ENCODE results near the gene REEP1. TPM values are rescaled to one million over a fixed set of nuclear protein-coding genes. Genes with fewer than 3 reads are reported as not detected.

REEP1 gene
- total and polyA plus RNA-seq, 2 of the 13 experiments (the other 11 are each of a cell fraction or from before 2014, with no cell fraction given): 0.27 TPM; not detected in 1

DNA sequence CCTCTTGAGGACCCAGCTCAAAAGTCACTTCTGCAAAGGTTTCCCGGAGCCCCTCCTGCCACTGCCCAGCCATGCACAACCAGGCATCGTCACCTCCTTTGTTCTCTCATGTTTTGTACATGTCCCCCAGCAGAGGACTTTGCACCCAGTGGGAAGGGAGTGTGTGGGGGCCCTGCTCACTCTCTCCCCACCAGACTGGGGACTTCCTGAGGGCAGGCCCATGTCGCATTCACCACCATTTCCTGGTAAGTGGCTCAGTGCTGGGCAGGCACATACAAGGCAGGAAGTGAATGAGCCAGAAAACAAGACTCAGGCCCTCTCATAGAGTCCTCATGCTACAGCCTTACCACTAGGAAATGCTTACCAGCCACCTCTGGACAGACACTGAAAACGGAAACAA is 119.3 kb downstream of the REEP1 start:
- intact Hi-C loops (cut with micrococcal nuclease; ENCODE audit: unreplicated experiment): no loop called here
- no peaks in the 10 kb centered on the region for H4K20me1 ChIP-seq (ENCODE audit: insufficient read depth, low read length)
- no peaks in the 10 kb centered on the region for H3K27me3 ChIP-seq (ENCODE audit: control insufficient read depth in 1 of 2, insufficient read depth in 2 of 2, low read length in 2 of 2)
- H3K9ac ChIP-seq (ENCODE audit: insufficient read depth, low read depth, low read length): no peak overlapping the region
- no peak overlapping the region for H3K4me3 ChIP-seq (replicated peaks in 1 of 3; ENCODE audit: insufficient read depth in 1 of 3, low read depth in 2 of 3, low read length in 3 of 3)
- WGBS (ENCODE audit: low lambda C conversion rate): 44% methylated on average over 4 of the region's 4 CpGs
- H3K9me3 ChIP-seq (ENCODE audit: low read length): no peaks in the 10 kb centered on the region
- H3K4me1 ChIP-seq (ENCODE audit: insufficient read depth, low read length): peaks cover 72% of the 10 kb centered on the region
- in situ Hi-C loops (cut with HindIII; ENCODE audit: extremely low pct_ligation_motif_present, low pct_unique_long_range_greater_than_20kb): no loop called here
- peak; percentile 30 for DNase-seq (ENCODE audit: low spot score)
- ChIA-PET CTCF (ENCODE audit: low intra/inter-chr PET ratio, low total read pairs) (no interaction called here), POLR2A (no interaction called here)
- peaks cover 2 to 14% of the 10 kb centered on the region in 2 experiments; a peak in 4 of 5 replicates for H3K36me3 ChIP-seq (replicated peaks in 1 of 2; ENCODE audit: control insufficient read depth in 1 of 2, insufficient read depth in 2 of 2, low read length in 2 of 2)
- FAIRE-seq: no peak
- peak overlapping the region; percentile 15; the same call in 1 of the 2 replicates for H3K4me2 ChIP-seq (ENCODE audit: low read depth, low read length)
- no TSS peak for BruUV-seq (replicated peaks)
- ATAC-seq: peak; percentile 55
- H3K27ac ChIP-seq (ENCODE audit: extremely low read length, insufficient read depth, low read length): no peak overlapping the region
- no peak overlapping the region for H2AFZ ChIP-seq (ENCODE audit: low read length)
- no peaks in the 10 kb centered on the region for H3K79me2 ChIP-seq (ENCODE audit: insufficient read depth, low read length)
- TF ChIP-seq, protein P1, sequence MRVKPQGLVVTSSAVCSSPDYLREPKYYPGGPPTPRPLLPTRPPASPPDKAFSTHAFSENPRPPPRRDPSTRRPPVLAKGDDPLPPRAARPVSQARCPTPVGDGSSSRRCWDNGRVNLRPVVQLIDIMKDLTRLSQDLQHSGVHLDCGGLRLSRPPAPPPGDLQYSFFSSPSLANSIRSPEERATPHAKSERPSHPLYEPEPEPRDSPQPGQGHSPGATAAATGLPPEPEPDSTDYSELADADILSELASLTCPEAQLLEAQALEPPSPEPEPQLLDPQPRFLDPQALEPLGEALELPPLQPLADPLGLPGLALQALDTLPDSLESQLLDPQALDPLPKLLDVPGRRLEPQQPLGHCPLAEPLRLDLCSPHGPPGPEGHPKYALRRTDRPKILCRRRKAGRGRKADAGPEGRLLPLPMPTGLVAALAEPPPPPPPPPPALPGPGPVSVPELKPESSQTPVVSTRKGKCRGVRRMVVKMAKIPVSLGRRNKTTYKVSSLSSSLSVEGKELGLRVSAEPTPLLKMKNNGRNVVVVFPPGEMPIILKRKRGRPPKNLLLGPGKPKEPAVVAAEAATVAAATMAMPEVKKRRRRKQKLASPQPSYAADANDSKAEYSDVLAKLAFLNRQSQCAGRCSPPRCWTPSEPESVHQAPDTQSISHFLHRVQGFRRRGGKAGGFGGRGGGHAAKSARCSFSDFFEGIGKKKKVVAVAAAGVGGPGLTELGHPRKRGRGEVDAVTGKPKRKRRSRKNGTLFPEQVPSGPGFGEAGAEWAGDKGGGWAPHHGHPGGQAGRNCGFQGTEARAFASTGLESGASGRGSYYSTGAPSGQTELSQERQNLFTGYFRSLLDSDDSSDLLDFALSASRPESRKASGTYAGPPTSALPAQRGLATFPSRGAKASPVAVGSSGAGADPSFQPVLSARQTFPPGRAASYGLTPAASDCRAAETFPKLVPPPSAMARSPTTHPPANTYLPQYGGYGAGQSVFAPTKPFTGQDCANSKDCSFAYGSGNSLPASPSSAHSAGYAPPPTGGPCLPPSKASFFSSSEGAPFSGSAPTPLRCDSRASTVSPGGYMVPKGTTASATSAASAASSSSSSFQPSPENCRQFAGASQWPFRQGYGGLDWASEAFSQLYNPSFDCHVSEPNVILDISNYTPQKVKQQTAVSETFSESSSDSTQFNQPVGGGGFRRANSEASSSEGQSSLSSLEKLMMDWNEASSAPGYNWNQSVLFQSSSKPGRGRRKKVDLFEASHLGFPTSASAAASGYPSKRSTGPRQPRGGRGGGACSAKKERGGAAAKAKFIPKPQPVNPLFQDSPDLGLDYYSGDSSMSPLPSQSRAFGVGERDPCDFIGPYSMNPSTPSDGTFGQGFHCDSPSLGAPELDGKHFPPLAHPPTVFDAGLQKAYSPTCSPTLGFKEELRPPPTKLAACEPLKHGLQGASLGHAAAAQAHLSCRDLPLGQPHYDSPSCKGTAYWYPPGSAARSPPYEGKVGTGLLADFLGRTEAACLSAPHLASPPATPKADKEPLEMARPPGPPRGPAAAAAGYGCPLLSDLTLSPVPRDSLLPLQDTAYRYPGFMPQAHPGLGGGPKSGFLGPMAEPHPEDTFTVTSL (CRISPR knock-in tag; IDR thresholded peaks at IDR 0.05; ENCODE audit: borderline replicate concordance): 0 out of 2 replicates have a peak, but pooled peaks have one; percentile 18
- 0 out of 2 replicates have a peak, but pooled peaks have one; percentile 22 for TF ChIP-seq SOX5 (CRISPR knock-in tag; IDR thresholded peaks at IDR 0.05; ENCODE audit: borderline replicate concordance)
- peak; percentile 46; the same call in 1 of the 2 replicates for TF ChIP-seq ZNF280B (CRISPR knock-in tag; IDR thresholded peaks at IDR 0.05; ENCODE audit: borderline replicate concordance)
- TF ChIP-seq SALL1 (CRISPR knock-in tag; IDR thresholded peaks at IDR 0.05): peak; percentile 62
- peak; percentile 89 for TF ChIP-seq ZMYM2 (CRISPR knock-in tag; IDR thresholded peaks at IDR 0.05)
- no peak for TF ChIP-seq ZZZ3 (CRISPR knock-in tag; IDR thresholded peaks at IDR 0.05; ENCODE audit: borderline replicate concordance)
- TF ChIP-seq RARA (CRISPR knock-in tag; IDR thresholded peaks at IDR 0.05): no peak
- no peak for TF ChIP-seq MEIS2 (CRISPR knock-in tag; IDR thresholded peaks at IDR 0.05)
- TF ChIP-seq TRIM24 (CRISPR knock-in tag; IDR thresholded peaks at IDR 0.05): peak; percentile 31; the same call in 1 of the 2 replicates
- peak; percentile 59 for TF ChIP-seq POGZ (CRISPR knock-in tag; IDR thresholded peaks at IDR 0.05)
- TF ChIP-seq PCBP2 (optimal IDR thresholded peaks at IDR 0.05; ENCODE audit: low read depth, low read length, poor library complexity, severe bottlenecking): no peak
- TF ChIP-seq ELF1 (CRISPR knock-in tag; IDR thresholded peaks at IDR 0.05): peak; percentile 20; the same call in 1 of the 2 replicates
- peak; percentile 62; the same call in 1 of the 2 replicates for TF ChIP-seq ELF3 (CRISPR knock-in tag; IDR thresholded peaks at IDR 0.05)
- TF ChIP-seq CC2D1A (CRISPR knock-in tag; IDR thresholded peaks at IDR 0.05): no peak
- TF ChIP-seq, protein P2, sequence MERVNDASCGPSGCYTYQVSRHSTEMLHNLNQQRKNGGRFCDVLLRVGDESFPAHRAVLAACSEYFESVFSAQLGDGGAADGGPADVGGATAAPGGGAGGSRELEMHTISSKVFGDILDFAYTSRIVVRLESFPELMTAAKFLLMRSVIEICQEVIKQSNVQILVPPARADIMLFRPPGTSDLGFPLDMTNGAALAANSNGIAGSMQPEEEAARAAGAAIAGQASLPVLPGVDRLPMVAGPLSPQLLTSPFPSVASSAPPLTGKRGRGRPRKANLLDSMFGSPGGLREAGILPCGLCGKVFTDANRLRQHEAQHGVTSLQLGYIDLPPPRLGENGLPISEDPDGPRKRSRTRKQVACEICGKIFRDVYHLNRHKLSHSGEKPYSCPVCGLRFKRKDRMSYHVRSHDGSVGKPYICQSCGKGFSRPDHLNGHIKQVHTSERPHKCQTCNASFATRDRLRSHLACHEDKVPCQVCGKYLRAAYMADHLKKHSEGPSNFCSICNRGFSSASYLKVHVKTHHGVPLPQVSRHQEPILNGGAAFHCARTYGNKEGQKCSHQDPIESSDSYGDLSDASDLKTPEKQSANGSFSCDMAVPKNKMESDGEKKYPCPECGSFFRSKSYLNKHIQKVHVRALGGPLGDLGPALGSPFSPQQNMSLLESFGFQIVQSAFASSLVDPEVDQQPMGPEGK (CRISPR knock-in tag; IDR thresholded peaks at IDR 0.05): peak; percentile 94
